Epithelial cell of proximal tubule (primary cell): ENCODE data around the gene LONP1. TPM values are rescaled to one million over a fixed set of nuclear protein-coding genes. Genes with fewer than 3 reads are reported as not detected.

Experiments
- DNase-seq: peaks from one replicate; pipeline ENCODE4 v3.0.0-alpha.2; 2011; ENCODE audit warnings: low read depth
- H3K4me3 ChIP-seq: 2 replicates; pipeline ENCODE4 v1.5.1; 2011; ENCODE audit warnings: low read depth, mild to moderate bottlenecking, low read length
- CTCF ChIP-seq: conservative IDR thresholded peaks from 2 replicates; pipeline ENCODE4 v1.5.1; 2012; ENCODE audit warnings: low read depth, mild to moderate bottlenecking, low read length
- total RNA-seq: library from RNA; depleted of rRNA; stranded (reverse); fragments of >200 nt; gene quantifications from 2 replicates; pipeline ENCODE4 v1.2.3, GENCODE V29; 2015

LONP1 gene
- total RNA-seq, 1 donor from 2014 or later = 134 TPM

- no peak for TF ChIP-seq CTCF
- H3K4me3 ChIP-seq = no peak overlapping the region
- DNase-seq = no peak
Observed at GRCh38 chr19:5644037-5644436, 75.9 kb downstream of the LONP1 start.

GRCh38 chr19:5643060-5643459 lies 76.9 kb downstream of the LONP1 start:
- no peak overlapping the region for H3K4me3 ChIP-seq
- DNase-seq = no peak
- TF ChIP-seq CTCF = no peak

- no peak for TF ChIP-seq CTCF
- DNase-seq = no peak
- no peak overlapping the region for H3K4me3 ChIP-seq
Observed at GRCh38 chr19:5642204-5642603, 77.7 kb downstream of the LONP1 start.

Other genes starting within 250 kb of the LONP1 start
- gene TINCR, start 152.2 kb downstream of the LONP1 start, total RNA-seq = 0.36 TPM in 1 of 2 replicates, not detected in the other
- gene SAFB2, start 97.4 kb downstream of the LONP1 start, total RNA-seq = 17.6 and 20.5 TPM in 2 replicates
- 58.6 and 65.6 TPM in 2 replicates for gene SAFB, start 97.1 kb downstream of the LONP1 start, total RNA-seq
- 61.2 and 67.6 TPM in 2 replicates for gene MICOS13, start 39.6 kb downstream of the LONP1 start, total RNA-seq
- gene HSD11B1L, start 39.1 kb downstream of the LONP1 start, total RNA-seq = 4.3 and 13.5 TPM in 2 replicates
- 808 and 1,224 TPM in 2 replicates for gene RPL36, start 29.9 kb downstream of the LONP1 start, total RNA-seq
- gene CATSPERD, start 491 bp upstream of the LONP1 start, total RNA-seq = 0.65 TPM in 1 of 2 replicates, not detected in the other
- gene PRR22, start 64.6 kb upstream of the LONP1 start, total RNA-seq = 1.5 TPM in 1 of 2 replicates, not detected in the other
- 35.1 and 56.8 TPM in 2 replicates for gene DUS3L, start 71.0 kb upstream of the LONP1 start, total RNA-seq
- gene NRTN, start 84.9 kb upstream of the LONP1 start, total RNA-seq = 0.69 and 0.94 TPM in 2 replicates
- gene FUT6, start 119.6 kb upstream of the LONP1 start, total RNA-seq = not detected in 2 replicates
- 1.4 and 5.4 TPM in 2 replicates for gene FUT3, start 131.3 kb upstream of the LONP1 start, total RNA-seq
- gene FUT5, start 150.4 kb upstream of the LONP1 start, total RNA-seq = not detected in 2 replicates
- 246 and 384 TPM in 2 replicates for gene NDUFA11, start 183.6 kb upstream of the LONP1 start, total RNA-seq
- 0.87 and 2.2 TPM in 2 replicates for gene VMAC, start 184.7 kb upstream of the LONP1 start, total RNA-seq
- gene CAPS, start 194.1 kb upstream of the LONP1 start, total RNA-seq = 4.2 and 10.5 TPM in 2 replicates